ENCODE data around the gene KRTAP5-8. TPM values are rescaled to one million over a fixed set of nuclear protein-coding genes. Genes with fewer than 3 reads are reported as not detected.
"Not testable (repeated sequence)": the region's sequence is repeated elsewhere in the genome, so short reads cannot be mapped to it uniquely, and the experiment has no call there.

The KRTAP5-8 gene, protein sequence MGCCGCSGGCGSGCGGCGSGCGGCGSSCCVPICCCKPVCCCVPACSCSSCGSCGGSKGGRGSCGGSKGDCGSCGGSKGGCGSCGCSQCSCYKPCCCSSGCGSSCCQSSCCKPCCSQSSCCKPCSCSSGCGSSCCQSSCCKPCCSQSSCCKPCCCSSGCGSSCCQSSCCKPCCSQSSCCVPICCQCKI
- under 1 TPM in 1 of 12 donors, not detected in 11; 0.16 TPM for polyA plus RNA-seq (ENCODE audit: insufficient read length in 12 of 12)
- long read RNA-seq, donor 1 = 0 reads
- long read RNA-seq, donor 2 = 0 reads
- long read RNA-seq, donor 3 = 0 reads
- long read RNA-seq, donor 4 = 0 reads
- long read RNA-seq, donor 5 = 0 reads
- long read RNA-seq, donor 6 = 0 reads
- long read RNA-seq, donor 7 = 0 reads
- long read RNA-seq, donor 8, partial matches to known transcripts = 0 of 1 reads
- long read RNA-seq, donor 8, other reads (novel, unspliced or antisense) = 0 of 1 reads
- long read RNA-seq, donor 9 = 0 reads
- long read RNA-seq, donor 10 = 0 reads
- long read RNA-seq, donor 11 = 0 reads

DNA sequence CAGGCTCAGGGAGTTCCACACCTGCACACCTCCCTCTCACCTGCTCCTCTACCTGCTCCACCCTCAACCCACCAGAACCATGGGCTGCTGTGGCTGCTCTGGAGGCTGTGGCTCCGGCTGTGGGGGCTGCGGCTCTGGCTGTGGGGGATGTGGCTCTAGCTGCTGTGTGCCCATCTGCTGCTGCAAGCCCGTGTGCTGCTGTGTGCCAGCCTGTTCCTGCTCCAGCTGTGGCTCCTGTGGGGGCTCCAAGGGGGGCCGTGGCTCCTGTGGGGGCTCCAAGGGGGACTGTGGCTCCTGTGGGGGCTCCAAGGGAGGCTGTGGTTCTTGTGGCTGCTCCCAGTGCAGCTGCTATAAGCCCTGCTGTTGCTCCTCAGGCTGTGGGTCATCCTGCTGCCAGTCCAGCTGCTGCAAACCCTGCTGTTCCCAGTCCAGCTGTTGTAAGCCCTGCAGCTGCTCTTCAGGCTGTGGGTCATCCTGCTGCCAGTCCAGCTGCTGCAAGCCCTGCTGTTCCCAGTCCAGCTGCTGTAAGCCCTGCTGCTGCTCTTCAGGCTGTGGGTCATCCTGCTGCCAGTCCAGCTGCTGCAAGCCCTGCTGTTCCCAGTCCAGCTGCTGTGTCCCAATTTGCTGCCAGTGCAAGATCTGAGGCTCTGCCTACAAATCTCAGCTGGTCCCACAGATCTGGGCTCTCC, at the start of gene KRTAP5-8:
Gene KRTAP5-8, plus strand, starts transcription at position 49 of the 689 bp plus-strand sequence. Its CDS starts 31 bp downstream, at position 80.
- not testable (repeated sequence) for DNase-seq

DNA sequence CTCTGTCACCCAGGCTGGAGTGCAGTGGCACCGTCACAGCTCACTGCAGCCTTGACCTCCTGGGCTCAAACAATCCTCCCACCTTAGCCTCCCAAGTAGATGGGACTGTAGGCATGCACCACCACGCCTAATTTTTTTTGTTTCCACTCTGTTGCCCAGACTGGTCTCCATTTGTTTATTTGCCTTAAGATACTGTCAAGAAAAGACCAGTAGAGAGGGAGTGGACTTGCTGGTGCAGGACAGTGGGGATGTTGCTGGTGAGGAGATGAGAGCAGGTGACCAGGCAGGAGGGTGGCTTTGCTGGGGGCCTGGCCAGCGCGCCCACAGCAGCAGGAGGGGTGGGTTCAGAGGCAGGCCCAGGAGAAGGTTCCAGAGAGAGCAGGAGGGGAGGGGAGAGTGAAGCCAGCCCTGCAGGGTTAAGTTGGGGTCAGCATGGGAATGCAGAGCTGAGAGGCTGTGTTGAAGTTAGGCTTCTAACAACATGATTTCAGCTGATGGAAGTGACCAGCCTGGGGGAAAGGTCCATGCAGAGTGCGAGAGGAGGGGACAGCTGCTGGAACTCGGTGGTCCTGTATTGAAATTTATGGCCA, 49.0 kb upstream of the KRTAP5-8 start:
- DNase-seq = no peak

DNA sequence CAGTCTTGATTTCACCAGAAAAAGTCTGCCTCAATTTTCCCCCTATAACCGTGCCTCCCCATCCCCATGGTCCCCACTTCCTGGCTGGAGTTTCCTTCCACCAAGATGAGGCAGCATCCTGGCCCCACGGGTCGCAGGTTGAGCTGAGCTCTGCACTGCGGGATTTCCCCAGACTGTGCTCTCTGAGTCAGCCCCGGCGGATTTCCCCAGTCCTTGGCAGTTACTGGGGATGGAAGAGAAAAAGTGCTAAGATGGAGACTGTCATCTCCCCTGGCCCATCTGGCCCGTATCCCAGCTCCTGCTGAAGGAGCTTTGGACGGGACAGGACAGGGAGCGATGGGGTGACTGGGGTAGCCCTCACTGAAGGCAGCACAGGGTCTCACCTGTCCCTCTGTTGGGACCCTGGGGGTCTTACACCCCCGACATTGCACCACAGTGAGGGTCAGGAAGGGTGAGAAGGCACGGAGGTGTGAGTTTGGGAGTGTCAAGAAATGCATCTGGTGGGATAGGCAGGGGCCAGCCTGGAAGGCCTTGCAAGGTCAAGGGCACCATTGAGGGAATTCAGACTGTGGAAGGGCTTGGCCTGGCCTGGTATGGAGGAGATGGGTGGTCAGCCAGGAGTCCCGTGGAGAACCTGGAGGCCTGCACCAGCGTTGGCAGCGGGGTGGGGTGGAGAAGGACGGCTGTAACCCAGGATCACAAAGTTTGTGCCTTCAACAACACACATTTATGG, 48.3 kb upstream of the KRTAP5-8 start:
- no peak for DNase-seq

DNA sequence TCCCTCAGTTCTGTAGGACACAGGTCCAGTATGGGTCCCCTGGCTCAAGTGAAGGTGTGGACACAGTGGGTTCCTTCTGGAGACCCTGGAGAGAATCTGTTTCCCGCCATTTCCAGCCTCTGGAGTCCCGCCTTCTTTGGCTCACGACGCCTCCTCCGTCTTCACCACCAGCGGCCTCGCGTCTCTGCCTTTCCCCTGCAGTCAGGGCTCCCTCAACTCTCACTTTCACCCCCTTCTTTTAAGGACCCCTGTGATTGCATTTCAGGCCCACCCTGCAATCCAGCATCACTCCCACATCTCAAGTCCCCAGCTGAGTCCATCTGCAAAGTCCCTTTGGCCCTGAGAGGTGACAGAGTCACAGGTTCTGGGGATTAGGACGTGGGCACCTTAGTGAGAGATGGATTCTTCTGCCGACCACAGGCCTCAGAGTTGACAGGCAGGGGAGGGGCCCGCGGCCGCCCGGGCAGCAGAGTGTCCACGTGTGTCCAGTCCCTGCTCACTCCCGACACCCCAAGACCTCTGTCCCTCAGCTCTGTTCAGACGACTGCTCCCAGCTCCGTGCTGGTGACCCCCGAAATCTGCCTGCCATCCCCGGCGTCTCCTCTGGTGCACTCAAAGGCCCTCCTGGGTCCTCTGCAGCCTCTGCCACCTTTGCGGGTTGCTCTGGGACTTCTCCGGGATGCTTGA, 47.6 kb upstream of the KRTAP5-8 start:
- DNase-seq = no peak

DNA sequence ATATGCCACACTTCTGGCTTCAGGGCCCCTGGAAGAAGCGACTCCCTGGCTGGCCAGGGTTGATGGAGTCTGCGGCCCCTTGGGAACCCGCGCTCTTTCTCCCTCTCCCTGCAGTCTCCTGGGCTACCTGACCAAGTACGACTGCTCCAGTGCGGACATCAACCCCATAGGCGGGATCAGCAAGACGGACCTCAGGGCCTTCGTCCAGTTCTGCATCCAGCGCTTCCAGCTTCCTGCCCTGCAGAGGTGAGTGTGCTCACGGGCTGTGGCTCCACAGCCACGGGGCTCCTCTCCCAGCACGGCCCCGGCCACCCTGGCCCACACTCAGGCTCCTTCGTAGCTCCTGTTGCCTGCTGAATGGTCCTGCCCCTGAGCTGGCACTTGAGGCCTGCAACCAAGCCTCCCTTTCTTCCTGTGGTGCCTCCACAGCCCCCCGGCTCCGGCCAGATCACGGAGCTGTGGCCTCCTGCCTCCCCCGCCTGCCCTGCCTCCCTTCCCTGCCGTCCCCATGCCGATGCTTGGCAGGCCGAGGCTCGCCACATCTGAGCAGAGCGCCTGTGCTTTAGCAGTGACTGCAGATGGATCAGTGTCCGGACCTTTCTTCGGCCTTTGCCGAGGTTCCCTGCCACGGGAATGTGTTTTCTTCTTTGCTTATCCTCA, 47.0 kb upstream of the KRTAP5-8 start:
- no peak for DNase-seq

DNA sequence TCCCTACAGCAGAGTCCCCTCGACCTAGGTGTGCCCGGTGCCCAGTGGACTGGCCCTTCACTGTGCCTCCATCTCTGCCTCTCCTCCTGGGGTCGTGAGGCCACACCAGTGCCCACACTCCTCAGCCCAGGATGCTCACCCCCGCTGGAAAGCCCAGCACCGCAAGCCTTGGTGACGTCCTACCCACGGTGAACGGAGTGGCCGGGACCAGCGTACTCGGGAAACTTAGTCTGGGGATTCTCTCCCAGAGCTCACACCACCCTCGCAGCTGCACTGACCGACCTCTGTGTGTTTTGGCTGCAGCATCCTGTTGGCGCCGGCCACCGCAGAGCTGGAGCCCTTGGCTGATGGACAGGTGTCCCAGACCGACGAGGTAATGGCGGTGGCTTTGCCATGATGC, 46.3 kb upstream of the KRTAP5-8 start:
- no peak for DNase-seq

DNA sequence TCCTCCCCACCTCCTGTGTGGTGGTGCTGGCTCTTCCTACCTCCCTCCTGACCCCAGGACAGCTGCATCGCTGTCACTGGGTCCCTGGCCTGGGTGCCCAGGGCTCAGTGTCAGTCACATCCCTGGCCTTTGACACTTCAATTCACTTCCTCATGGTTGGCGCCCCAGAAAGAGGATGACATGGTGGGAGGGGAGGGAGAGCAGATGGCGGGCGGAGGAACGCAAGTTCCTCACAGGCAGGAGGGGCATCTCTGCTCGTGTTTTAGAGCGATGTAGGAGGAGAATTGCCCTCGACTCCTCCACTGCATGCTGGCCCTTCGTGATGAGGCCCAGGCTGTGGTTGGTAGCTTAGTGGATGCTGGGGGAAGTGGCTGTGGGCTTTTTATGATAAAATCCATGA, 45.9 kb upstream of the KRTAP5-8 start:
- no peak for DNase-seq

DNA sequence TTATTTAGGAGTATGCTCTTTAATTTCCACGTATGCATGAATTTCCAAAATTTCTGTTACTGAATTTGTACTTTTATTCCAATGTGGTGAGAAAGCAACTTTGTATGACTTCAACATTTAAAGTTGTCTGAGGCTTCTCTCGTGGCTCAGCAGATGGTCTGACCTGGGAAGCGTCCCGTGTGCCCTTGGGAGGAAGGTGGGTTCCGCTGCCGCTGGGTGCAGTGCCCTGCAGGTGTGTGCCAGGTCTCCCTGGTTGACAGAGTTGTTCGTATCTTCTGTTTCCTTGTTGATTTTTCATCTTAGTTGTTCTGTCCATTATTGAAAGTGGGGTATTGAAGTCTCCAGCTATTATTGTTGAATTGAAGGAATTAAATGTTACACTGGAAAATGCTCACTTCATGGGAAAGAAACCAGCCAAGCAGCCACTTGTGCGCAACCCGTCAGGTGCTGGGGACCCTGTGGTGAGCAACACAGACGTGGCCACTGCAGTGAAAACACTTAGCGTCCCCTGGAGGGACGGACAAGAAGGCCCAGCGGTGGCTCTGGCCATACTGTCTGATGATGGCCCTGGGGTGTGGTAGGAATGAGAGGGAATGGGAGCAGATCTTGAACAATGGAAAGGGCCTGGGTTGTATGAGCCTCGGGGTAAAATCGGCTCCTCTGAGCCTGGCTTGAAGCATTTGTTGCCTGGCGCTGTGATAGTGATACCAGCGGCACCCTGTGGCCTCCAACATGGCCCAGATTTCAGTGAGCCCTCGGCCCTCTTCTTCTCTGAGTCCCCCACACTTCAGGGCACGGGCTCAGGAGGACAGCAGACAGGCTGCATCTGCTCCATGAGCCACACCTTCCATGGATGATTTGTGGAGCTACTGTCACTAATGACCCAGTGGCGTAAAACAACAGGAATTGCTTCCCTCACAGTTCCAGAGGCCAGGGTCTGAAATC, 42.3 kb upstream of the KRTAP5-8 start:
- DNase-seq = no peak

DNA sequence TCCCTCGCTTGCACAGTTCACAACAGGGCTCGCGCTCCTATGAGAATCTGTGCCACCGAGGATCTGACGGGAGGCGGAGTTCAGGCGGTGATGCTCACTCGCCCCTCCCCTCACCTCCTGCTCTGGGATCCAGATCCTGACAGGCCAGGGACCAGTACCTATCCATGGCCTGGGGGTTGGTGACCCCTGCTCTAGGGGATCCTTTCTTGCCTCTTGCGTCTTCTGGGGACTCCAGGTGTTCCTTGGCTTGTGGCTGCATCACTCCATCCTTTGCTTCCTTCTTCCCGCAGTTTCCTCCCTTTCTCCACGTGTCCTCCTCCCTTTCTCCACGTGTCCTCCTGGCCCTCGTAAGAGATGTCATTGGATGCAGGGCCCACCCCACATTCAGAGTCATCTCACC, 41.4 kb upstream of the KRTAP5-8 start:
- DNase-seq = no peak

DNA sequence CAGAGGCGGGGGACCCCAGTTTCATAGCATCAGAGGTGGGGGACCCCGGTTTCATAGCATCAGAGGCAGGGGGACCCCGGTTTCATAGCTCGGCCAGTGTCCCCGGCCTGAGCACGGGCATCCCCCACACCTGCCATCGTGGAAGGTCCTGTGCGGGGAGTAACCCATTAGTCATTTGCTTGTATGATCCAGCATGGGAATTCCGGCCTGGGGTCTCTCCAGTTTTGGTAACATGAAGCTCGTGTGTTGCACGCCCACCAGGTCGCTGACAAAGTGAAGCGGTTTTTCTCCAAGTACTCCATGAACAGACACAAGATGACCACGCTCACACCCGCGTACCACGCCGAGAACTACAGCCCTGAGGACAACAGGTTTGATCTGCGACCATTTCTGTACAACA, 39.7 kb upstream of the KRTAP5-8 start:
- DNase-seq = no peak

DNA sequence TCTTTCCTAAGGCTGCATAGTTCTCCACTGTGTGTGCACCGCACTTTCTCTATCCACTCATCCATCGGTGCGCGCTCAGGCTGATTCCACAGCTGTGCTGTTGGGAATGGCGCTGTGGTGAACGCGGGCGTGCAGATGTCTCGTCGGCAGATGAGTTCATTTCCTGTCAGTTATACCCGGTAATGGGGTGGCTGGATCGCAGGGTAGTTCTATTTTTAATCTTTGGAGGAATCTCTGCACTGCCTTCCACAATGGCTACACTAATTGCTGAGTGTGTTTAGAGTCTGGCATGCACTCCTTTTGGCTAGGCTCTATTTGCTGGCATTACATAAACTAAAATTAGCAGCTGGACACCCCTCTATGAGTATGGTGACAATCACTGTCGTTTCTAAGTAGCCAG, 38.7 kb upstream of the KRTAP5-8 start:
- no peak for DNase-seq

DNA sequence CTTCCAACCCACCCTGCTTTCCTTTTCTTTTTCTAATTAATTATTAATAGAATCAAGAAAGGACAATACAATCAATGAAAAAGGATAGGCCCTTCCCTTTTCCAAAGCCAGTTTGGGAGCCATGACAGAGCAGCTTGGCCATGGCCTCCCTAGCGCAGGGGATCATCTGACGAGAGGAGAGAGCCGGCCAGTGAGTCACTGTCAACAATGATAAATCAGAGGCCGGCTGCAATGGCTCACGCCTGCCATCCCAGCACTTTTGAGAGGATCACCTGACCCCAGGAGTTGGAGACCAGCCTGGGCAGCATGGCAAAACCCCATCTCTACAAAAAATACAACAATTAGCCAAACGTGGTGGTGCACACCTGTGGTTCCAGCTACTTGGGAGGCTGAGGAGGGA, 38.3 kb upstream of the KRTAP5-8 start:
- DNase-seq = no peak

DNA sequence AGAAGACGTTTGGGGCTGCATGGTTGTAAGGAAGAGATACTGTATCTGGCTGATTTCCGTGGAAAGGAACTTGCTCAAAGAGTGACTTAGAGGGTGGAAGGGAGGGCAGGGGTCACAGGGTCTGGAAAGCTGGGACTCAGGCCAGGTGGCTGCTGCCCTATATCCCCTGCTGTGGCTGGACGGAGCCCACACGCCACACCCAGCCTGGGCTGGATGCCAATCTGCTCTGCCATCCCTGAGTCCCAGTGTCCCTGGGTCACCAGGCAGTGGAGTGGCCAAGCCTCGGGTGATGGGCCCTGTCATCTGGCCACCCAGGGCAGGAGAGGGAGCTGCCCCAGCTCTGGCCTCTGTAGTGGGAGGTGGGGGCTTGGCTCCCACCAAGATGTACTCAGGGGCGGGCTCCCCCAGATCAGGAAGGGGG, 37.2 kb upstream of the KRTAP5-8 start:
- no peak for DNase-seq

DNA sequence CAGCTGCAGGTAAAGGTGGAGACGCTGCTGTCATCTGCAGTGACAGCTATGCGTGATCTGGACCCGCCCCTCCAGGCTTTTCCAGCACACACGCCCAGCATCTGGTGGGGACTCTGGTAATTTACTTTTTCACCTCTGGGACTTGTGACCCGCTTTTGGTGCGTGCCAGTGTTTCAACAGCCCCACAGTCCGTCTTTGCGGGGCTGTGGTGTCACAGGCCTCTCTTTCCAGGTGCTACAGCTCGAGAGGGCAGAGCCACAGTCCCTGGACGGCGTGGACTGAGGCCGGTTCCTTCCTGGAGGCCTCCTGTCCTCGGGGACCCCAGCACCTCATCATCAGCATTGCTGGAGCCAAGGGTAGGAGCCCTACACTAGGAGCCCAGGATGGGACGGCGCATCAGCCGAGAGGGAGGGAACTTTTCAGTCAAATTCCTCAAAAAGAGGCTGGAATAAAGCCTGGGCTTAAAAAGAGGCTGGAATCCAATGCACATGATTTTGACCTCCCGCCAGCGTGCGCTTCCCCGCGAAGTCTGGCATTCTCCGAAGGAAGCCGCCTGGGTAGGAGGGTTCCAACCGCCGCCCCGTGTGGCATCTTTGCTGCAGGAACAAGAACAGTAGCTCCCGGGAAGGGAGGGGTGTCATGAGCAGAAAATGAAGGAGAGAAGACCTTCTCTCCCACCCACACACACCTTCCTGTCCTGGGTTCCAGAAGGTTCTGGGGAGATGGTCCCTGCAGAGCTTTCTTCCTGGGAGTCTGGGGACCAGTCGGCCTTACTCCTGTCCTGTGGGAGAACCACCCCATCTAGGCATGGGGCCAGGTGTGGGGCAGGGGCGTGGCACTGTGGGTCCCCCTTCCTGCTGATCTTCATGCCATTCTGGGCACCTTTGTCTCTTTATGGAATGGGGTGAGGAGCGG, 36.5 kb upstream of the KRTAP5-8 start:
- DNase-seq = no peak

DNA sequence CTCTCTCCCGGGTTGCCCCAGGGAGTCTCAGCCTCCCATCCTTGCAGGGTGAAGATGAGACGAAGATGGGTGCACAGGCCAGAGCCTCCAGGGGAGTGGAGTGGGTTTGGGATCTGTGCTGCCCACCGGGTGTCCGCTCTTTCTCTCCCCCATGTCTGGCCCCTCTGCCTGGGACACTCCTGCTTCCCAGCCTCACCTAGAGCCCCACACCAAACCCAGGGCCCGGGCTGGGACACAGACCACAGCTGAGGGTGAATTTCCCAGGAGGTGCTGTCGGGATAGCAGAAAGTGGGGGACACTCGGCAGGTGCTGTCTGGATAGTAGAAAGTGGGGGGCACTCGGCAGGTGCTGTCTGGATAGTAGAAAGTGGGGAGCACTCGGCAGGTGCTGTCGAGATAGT, 35.8 kb upstream of the KRTAP5-8 start:
- DNase-seq = no peak

DNA sequence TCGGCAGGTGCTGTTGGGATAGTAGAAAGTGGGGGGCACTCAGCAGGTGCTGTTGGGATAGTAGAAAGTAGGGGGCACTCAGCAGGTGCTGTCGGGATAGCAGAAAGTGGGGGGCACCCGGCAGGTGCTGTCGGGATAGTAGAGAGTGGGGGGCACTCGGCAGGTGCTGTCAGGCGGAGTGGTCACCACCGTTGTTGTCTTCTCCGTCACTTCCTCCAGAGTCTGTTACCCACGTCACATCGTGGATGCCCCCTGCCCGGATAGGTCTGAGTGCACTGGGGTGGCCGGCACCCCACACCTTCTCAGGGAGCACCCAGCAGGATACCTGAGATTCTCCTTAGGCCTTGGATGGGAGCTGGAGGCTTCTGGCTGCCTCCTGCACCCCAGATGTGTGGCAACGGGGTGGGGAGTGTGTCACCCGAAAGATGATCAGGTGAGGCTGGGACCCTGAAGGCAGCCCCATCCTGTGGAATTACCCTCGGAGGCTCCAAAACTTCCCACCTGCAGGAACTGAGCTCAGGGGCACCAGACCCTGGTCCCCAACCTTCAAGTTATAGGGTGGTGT, 34.9 kb upstream of the KRTAP5-8 start:
- no peak for DNase-seq

DNA sequence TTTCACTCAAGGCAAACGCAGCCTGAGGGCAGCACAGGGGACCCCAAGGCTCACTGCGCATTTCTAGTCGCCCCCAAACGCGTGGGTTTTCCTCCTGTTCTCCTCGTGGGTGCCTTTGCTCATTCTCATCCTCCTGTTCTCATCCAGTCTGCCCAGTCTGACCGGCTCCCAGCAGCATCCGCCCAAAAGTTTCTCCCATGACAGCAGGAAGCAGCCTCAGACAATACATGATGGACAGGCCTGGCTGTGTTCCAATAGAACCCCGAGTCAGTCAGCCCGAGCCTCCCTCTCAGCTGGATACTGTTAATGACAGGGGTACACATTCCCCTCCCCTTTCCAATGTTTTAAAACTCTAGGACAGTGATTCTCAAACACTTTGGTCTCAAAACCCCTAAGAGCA, 33.3 kb upstream of the KRTAP5-8 start:
- DNase-seq = no peak

DNA sequence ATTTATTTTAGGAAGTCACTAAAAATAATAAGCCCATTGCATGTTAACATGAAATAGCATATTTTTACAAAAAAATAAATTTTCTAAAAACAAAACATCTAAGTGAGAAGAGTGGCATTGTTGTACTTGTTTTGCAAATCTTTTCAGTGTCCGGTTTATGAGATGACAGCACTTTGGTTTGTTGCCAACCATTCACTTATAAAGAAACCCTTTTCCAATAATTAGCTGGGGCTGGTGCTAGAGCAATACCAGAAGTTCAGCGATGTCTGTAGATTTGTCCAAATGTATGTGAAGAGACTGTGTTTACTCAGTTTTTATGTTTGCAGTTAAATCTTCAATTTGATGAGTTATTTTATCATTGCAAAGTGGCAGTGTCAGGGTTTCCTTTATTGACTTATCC, 32.8 kb upstream of the KRTAP5-8 start:
- no peak for DNase-seq

All from muscle of arm (tissue), 14 donors.